AG09319 (cell line): ENCODE results near the gene HOXB2.

ENCODE experiments used
- DNase-seq: peaks from one replicate; pipeline ENCODE4 v3.0.0-alpha.2; 2010; ENCODE audit warnings: low read depth; ENCODE audit errors: extremely low read depth
- TF ChIP-seq, protein P1 (sequence below): IDR thresholded peaks from 2 replicates; pipeline ENCODE4 v1.5.1; 2011; ENCODE audit warnings: low read depth, mild to moderate bottlenecking, inconsistent platforms, low read length, moderate library complexity

The HOXB2 gene

GRCh38 chr17:48577946-48578615, 33.2 kb upstream of the HOXB2 start, which contains the start of gene HOXB4:
Gene HOXB4 (minus strand): TSS chr17:48578350. CDS start chr17:48578319, 31 bp downstream.
- DNase-seq: no peak
- TF ChIP-seq, protein P1, sequence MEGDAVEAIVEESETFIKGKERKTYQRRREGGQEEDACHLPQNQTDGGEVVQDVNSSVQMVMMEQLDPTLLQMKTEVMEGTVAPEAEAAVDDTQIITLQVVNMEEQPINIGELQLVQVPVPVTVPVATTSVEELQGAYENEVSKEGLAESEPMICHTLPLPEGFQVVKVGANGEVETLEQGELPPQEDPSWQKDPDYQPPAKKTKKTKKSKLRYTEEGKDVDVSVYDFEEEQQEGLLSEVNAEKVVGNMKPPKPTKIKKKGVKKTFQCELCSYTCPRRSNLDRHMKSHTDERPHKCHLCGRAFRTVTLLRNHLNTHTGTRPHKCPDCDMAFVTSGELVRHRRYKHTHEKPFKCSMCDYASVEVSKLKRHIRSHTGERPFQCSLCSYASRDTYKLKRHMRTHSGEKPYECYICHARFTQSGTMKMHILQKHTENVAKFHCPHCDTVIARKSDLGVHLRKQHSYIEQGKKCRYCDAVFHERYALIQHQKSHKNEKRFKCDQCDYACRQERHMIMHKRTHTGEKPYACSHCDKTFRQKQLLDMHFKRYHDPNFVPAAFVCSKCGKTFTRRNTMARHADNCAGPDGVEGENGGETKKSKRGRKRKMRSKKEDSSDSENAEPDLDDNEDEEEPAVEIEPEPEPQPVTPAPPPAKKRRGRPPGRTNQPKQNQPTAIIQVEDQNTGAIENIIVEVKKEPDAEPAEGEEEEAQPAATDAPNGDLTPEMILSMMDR: no peak

DNA sequence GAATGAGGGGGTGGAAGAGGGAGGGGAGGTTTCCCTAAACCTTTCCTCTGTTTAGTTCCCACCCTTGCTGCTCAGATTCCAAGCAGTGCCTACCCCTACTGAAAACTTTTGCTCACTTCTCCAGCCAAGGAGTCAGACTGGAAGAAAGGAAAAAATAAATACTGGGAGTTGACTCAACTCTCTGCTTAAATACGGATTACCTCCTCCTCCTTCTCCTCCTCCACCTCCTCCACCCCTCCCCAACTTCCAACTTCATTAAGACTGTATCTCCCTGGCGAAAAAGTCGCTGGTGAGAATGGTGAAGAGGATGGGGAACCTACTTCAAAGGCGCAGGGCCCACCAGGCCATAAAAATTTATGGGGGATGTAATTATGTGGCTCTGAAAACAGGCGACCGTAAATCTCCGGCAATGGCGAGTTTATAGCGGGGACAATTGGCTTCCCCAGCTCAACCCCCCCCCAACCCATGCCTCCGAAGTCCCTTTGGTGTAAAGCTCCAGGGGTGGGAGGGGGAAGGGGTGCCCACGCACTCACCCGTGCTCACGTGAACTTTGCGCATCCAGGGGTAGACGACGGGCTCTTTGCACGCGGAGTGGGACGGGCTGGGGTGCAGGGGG, 32.5 kb upstream of the HOXB2 start:
- TF ChIP-seq, protein P1: no peak
- DNase-seq: no peak

DNA sequence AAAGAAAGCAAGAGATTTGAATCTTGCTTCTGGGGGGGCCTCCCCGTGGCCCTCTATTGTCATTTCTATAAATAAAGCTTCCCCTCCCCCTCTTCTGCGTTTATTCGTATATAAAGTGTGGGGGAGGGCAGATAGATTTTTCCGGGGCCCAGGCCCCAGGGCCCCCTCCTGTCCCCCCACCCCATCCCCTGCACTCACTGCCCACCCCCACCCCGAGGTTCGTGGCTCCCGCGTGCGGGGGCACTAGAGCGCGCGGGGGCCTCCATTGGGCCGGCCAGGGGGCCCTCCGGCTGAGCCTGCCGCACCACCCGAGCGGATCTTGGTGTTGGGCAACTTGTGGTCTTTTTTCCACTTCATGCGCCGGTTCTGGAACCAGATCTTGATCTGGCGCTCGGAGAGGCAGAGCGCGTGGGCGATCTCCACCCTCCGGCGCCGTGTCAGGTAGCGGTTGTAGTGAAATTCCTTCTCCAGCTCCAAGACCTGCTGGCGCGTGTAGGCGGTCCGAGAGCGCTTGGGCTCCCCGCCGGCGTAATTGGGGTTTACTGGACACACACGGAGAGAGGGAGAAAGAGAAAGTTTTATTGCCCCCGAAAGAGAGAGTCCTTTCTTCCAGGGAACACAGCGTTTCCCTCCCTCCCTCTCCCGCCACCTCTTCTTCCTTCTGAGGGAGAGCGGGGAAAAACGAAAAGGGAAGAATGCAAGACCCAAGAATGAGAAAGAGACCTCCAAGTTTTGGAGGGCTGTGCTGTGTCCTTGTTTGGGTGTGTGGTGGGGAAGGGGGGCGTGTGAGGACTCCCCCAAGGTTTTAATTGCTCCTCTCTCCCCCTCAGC, 31.8 kb upstream of the HOXB2 start:
- TF ChIP-seq, protein P1: no peak
- no peak for DNase-seq

GRCh38 chr17:48575673-48576478, 31.0 kb upstream of the HOXB2 start:
- DNase-seq: no peak

GRCh38 chr17:48575066-48575582, 30.2 kb upstream of the HOXB2 start:
- TF ChIP-seq, protein P1: no peak
- no peak for DNase-seq

More at GRCh38 chr17:48575673-48576478, 31.0 kb upstream of the HOXB2 start:
- TF ChIP-seq, protein P1: no peak

- DNase-seq: no peak
- TF ChIP-seq, protein P1: no peak
Observed at GRCh38 chr17:48574505-48575065, 29.7 kb upstream of the HOXB2 start.
